Measurements from ENCODE around the gene TANGO6. TPM values are rescaled to one million over a fixed set of nuclear protein-coding genes. Genes with fewer than 3 reads are reported as not detected.

TANGO6 gene
- total RNA-seq, 2 experiments from 2014 or later = 17.1 to 18.1 TPM

DNA sequence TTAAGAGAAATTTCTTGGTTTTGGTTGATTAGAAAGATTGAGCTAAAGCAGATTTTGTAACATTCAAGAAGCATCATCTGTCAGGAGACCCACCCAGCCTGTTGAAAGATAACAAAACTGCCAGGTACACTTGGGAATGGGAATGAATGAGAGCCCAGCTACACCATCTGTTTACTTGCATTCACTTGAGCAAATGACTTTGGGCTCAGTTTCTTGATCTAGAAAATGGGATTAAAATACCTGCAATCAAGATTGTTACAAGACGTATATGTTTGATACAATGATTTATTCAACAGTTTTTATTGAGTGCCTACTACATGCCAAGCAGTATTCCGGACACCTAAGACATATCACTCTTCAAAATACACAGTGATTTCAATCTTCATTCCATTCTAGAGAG, 185.8 kb downstream of the TANGO6 start:
- H3K4me1 ChIP-seq (ENCODE audit: insufficient read depth, low read length) = no peaks in the 10 kb centered on the region
- H3K4me3 ChIP-seq (ENCODE audit: low read length) = no peak overlapping the region
- Mint-ChIP-seq H3K27me3 (no peaks in the 10 kb centered on the region), H3K36me3 (ENCODE audit: low read depth) (peaks cover 67% of the 10 kb centered on the region), H3K9me3 (no peaks in the 10 kb centered on the region), H3K4me1 (ENCODE audit: low read depth) (no peaks in the 10 kb centered on the region), H3K27ac (no peak overlapping the region), H3K4me3 (no peak overlapping the region)
- no peaks in the 10 kb centered on the region for H3K27me3 ChIP-seq (ENCODE audit: control insufficient read depth in 1 of 2, insufficient read depth in 2 of 2, low read length in 2 of 2)
- DNase-seq (no peak), ATAC-seq (ENCODE audit: poor library complexity) (no peak)
- TF ChIP-seq, protein P1, sequence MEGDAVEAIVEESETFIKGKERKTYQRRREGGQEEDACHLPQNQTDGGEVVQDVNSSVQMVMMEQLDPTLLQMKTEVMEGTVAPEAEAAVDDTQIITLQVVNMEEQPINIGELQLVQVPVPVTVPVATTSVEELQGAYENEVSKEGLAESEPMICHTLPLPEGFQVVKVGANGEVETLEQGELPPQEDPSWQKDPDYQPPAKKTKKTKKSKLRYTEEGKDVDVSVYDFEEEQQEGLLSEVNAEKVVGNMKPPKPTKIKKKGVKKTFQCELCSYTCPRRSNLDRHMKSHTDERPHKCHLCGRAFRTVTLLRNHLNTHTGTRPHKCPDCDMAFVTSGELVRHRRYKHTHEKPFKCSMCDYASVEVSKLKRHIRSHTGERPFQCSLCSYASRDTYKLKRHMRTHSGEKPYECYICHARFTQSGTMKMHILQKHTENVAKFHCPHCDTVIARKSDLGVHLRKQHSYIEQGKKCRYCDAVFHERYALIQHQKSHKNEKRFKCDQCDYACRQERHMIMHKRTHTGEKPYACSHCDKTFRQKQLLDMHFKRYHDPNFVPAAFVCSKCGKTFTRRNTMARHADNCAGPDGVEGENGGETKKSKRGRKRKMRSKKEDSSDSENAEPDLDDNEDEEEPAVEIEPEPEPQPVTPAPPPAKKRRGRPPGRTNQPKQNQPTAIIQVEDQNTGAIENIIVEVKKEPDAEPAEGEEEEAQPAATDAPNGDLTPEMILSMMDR (IDR thresholded peaks at IDR 0.05) = no peak
- H3K27ac ChIP-seq (ENCODE audit: low read depth in 1 of 2, low read length in 2 of 2) = no peak overlapping the region
- intact Hi-C loops (cut with DNase I, micrococcal nuclease) = no loop called here
- ChIA-PET CTCF (no interaction called here), POLR2A (no interaction called here)
- H3K9me3 ChIP-seq (ENCODE audit: control insufficient read depth in 1 of 2, insufficient read depth in 1 of 2, low read length in 2 of 2) = no peaks in the 10 kb centered on the region
- peaks cover 35% of the 10 kb centered on the region for H3K36me3 ChIP-seq (ENCODE audit: insufficient read depth, low read length)

DNA sequence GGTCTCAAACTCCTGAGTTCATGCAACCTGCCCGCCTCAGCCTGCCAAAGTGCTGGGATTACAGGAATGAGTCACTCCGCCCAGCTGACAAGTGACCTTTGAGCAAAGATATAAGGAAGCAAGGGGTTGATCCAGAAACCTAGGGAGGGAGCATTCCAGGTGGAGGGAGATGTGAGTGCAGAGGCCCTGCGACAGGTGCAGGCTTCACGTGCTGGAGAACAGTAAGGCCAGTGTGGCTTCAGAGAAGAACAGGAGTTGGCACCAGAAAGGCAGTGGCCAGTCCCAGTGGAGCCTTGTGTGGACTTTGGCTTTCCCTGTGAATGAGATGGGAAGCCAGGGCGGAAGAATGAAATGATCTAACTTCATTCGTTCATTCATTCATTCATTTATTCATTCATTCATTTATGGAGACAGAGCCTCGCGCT, 188.6 kb downstream of the TANGO6 start:
- TF ChIP-seq, protein P1 (IDR thresholded peaks at IDR 0.05) = no peak

DNA sequence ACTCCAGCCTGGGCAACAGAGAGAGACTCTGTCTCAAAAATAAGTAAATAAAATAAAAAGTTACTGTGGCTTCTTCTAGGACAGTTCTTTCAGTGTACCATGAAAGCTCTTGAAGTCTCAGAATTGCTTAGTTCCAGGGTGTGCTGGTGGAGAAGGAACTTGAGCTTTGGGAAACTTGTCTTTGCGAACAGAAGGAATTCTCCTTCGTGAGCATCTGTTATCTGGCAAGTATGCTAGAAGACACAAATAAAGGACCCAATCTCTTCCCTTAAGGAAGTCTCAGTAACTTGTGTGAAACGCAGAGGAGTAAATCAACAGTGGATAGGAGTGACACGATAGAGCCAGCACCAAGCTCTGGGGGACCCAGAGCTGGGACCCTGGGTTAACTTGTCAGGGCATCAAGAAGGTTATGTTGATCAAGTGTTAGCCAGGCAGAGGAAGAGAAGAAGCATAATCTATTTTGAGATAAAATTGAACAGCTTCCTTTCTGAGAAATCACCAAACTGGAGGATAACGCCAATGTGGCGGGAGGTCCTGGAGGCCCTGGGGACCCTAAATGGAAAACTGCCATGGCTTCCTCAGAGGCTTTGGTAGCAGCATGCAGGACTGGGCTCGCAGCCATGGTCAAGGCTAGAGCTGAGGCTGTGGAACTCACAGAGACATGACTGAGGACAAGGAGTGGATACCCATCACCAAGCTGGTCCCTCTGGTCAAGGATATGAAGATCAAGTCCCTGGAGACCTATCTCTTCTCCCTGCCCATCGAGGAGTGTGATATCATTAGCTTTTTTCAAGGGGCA, 190.0 kb downstream of the TANGO6 start:
- Histone ChIP-seq H3K27ac (ENCODE audit: low read depth in 1 of 2, low read length in 2 of 2) (no peak overlapping the region), H3K36me3 (ENCODE audit: insufficient read depth, low read length) (peaks cover 29% of the 10 kb centered on the region), H3K4me3 (ENCODE audit: low read length) (no peak overlapping the region), H3K9me3 (ENCODE audit: control insufficient read depth in 1 of 2, insufficient read depth in 1 of 2, low read length in 2 of 2) (no peaks in the 10 kb centered on the region), H3K4me1 (ENCODE audit: insufficient read depth, low read length) (no peaks in the 10 kb centered on the region), H3K27me3 (ENCODE audit: control insufficient read depth in 1 of 2, insufficient read depth in 2 of 2, low read length in 2 of 2) (no peaks in the 10 kb centered on the region)
- Mint-ChIP-seq H3K9me3 (no peaks in the 10 kb centered on the region), H3K36me3 (ENCODE audit: low read depth) (peaks cover 65% of the 10 kb centered on the region), H3K27ac (no peak overlapping the region), H3K4me3 (no peak overlapping the region), H3K4me1 (ENCODE audit: low read depth) (no peaks in the 10 kb centered on the region), H3K27me3 (no peaks in the 10 kb centered on the region)
- ATAC-seq (ENCODE audit: poor library complexity) (no peak), DNase-seq (no peak)
- intact Hi-C loops (cut with DNase I, micrococcal nuclease) = no loop called here
- CTCF ChIA-PET = no interaction called here
- TF ChIP-seq, protein P1 (IDR thresholded peaks at IDR 0.05) = no peak
- POLR2A ChIA-PET = interaction anchor here (0.5 kb wide), 1 partner anchor 217 kb away, joined by 3 read pairs; no protein-coding TSS in a partner anchor

More for the DNA sequence above, 188.6 kb downstream of the TANGO6 start:
- ChIA-PET POLR2A (no interaction called here), CTCF (no interaction called here)
- H3K36me3 Mint-ChIP-seq (ENCODE audit: low read depth) = peaks cover 64% of the 10 kb centered on the region
- Histone ChIP-seq H3K36me3 (ENCODE audit: insufficient read depth, low read length) (peaks cover 30% of the 10 kb centered on the region), H3K27me3 (ENCODE audit: control insufficient read depth in 1 of 2, insufficient read depth in 2 of 2, low read length in 2 of 2) (no peaks in the 10 kb centered on the region), H3K4me3 (ENCODE audit: low read length) (no peak overlapping the region), H3K9me3 (ENCODE audit: control insufficient read depth in 1 of 2, insufficient read depth in 1 of 2, low read length in 2 of 2) (no peaks in the 10 kb centered on the region), H3K27ac (ENCODE audit: low read depth in 1 of 2, low read length in 2 of 2) (no peak overlapping the region), H3K4me1 (ENCODE audit: insufficient read depth, low read length) (no peaks in the 10 kb centered on the region)
- no peaks in the 10 kb centered on the region for H3K4me1 Mint-ChIP-seq (ENCODE audit: low read depth)
- DNase-seq (no peak), ATAC-seq (ENCODE audit: poor library complexity) (no peak)
- H3K4me3 Mint-ChIP-seq = no peak overlapping the region
- H3K27ac Mint-ChIP-seq = no peak overlapping the region
- no peaks in the 10 kb centered on the region for H3K27me3 Mint-ChIP-seq
- intact Hi-C loops (cut with DNase I, micrococcal nuclease) = no loop called here
- no peaks in the 10 kb centered on the region for H3K9me3 Mint-ChIP-seq
